NCI-H1048 (cell line): Measurements from ENCODE around the gene HHLA2.
"Not testable (repeated sequence)": the region's sequence is repeated elsewhere in the genome, so short reads cannot be mapped to it uniquely, and the experiment has no call there.

ENCODE experiments used
- DNase-seq: peaks from one replicate; lab custom pipeline; 2025; lab: John Stamatoyannopoulos, UW

The HHLA2 gene, protein sequence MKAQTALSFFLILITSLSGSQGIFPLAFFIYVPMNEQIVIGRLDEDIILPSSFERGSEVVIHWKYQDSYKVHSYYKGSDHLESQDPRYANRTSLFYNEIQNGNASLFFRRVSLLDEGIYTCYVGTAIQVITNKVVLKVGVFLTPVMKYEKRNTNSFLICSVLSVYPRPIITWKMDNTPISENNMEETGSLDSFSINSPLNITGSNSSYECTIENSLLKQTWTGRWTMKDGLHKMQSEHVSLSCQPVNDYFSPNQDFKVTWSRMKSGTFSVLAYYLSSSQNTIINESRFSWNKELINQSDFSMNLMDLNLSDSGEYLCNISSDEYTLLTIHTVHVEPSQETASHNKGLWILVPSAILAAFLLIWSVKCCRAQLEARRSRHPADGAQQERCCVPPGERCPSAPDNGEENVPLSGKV

DNA sequence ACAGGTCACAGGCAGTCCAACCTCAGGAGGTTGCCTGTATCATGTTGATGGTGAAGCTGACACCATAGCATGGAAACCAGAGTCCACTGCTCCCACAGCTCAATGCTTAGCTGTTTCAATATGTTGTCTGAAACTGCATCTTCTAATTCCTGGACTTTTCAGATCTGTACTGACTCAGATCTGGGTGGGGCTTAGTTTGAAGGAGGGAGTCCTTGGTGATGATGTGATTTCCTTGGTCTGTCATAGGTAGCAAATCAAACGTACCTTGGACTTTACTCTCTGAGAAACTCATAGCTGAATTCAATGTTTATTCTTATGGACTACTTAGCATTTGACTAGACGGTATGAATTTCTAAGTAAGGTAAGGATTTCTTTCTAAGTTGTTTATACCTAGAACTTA is at the start of gene HHLA2:
Gene HHLA2, plus strand, starts transcription at position 310 of the 400 bp plus-strand sequence. CDS start 55,266 bp downstream, outside the sequence.
- no peak for DNase-seq

DNA sequence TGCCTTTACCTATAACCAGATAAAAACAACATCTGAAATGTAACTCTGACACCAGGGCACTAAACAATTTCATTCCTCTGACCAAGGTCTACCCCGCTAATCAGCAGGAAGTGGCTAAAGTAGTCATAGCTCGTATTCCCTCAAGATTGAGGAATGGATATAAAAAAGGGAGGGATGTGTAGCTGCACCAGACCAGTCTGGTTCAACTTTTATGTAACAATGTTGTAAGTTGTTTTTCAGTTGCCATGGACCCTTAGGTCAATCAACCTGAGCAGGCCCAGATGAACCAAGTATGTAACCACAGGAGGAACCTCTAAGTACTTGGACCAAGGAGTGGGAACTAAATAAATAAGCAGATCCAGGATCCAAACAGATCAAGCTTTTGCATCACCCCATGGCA is 45.7 kb upstream of the HHLA2 start:
- no peak for DNase-seq

- no peak for DNase-seq
These were observed 45.1 kb upstream of the HHLA2 start for GRCh38 chr3:108251265-108251664.

DNA sequence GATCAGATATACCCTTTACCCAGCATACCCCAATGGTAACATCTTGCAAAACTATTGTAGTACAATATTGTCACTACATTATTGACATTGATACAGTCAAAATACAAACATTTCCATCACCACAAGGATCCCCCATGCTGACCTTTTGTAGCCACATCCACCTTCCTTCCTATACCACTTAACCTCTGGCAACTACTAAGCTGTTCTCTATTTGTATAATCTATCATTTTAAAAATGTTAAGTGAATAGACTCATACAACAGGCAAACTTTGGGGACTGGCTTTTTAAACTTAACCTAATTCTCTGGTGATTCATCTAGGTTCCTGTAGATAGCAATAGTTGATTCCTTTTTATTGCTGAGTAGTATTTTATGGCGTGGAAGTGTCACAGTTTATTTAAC is 44.5 kb upstream of the HHLA2 start:
- DNase-seq: no peak

DNA sequence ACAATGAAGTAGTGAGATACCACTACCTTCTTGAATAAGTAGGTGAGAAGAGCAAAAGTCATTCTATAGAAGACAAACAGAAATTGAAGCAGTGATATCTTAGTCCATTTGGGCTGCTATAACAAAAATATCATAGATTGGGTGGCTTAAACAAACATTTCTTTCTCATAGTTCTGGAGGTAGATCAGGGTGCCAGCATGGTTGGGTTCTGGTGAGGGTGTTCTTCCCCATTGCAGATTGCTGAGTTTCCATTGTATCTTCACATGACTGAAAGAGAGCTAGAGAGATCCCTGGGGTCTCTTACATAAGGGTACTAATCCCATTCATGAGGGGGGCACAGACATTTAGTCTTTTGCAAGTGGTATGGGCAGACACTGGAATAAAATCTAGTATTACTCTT is 41.2 kb upstream of the HHLA2 start:
- DNase-seq: no peak

DNA sequence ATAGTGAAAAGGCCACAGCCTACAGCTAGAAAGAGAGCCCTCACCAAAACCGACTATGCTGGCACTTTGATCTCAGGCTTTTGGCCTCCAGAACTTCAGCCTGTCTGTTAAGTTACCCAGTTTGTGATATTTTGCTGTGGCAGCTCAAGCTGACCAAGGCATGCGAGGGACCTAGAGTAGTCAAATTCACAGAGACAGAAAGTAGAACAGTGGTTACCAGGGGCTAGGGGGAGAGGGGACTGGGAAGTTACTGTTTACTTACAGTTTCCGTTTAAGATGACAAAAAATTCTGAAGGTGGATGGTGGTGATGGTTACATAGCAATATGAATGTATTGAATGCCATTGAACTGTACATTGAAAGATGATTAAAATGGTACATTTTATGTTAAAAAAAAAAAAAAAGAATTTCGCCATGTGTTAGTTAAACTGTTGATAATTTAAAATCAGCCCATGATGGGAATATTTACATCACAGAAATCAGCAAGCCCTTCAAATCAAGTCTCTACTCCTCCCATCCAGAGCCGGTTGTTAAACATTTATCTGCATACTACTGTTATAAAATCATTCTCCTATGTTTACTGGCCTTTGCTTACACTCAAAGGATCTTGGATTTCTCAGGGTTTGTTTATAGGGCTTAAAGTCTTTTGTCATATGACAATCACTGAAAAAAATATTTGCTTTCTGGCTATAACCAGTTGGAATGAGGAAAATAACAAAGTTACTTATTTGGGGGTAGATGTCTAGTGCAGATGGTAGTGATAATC is 31.6 kb upstream of the HHLA2 start:
- DNase-seq: not testable (repeated sequence)

GRCh38 chr3:108268235-108268634 is 28.1 kb upstream of the HHLA2 start:
- DNase-seq: not testable (repeated sequence)

DNA sequence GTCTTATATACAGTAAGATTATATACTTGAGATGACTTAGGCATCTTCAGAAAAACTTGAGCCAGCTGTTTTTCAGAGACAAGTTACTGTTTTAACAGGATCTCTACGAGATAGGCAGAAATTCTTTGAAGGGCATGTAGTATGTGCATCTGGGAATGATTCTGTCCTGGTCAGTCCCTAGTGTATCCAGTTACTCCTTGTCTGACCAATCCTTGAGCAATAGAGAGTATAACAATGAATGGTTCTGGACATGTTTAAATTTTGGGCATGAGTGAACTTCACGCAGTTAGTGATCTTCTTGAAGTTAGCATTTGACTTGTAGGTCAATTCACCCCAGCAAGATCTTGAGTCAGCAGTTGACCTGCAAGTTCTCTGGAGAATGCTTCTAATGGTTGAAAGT is 24.7 kb upstream of the HHLA2 start:
- no peak for DNase-seq

DNA sequence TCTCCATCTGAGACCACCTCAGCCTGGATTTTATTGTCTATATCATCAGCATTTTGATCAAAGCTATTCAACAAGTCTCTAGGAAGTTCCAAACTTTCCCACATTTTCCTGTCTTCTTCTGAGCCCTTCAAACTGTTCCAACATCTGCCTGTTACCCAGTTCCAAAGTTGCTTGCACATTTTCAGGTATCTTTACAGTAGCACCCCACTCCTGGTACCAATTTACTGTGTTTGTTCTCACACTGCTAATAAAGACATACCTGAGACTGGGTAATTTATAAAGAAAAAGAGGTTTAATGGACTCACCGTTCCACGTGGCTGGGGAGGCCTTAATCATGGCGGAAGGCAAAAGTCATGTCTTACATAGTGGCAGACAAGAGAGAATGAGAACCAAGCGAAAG is 17.3 kb upstream of the HHLA2 start:
- DNase-seq: not testable (repeated sequence)

DNA sequence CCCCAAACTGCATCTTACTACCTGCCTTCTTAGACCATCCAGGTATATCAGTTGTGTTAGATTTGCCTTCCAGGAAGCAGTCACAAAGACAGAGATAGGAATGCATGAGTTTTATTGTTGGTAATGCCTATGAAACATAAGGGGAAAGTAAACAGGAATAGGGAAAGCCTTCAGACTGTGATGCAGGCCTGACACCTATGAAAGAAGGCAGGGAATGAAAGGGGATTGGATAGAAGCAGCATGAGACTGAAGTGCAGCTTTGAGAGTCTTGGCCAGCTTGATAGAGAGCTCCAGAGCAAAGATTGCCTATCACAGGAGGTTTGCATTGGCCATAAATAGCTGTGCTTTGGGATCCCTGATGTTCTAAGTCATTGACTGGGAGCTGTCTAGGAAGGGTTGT is 15.9 kb upstream of the HHLA2 start:
- no peak for DNase-seq

DNA sequence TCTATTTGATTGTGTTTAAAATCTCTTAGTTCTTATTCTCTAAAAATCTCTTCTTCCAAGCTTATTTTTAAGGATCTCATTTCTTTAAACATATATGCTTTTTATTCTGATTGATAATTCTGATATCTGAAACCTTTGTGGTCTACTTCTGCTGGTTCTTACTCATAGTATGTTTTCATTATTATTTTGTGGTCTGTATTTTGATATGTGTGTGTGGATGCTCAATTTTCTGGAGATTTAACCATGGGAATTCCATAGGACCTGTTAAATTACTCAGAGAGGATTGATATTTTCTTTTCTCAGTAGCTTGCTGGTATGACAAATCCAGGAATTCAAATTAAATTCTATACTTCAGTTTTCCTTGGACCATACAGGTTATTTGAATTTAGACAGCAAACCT is 14.7 kb upstream of the HHLA2 start:
- no peak for DNase-seq

- no peak for DNase-seq
These were observed 13.3 kb upstream of the HHLA2 start for GRCh38 chr3:108283006-108283405.

DNA sequence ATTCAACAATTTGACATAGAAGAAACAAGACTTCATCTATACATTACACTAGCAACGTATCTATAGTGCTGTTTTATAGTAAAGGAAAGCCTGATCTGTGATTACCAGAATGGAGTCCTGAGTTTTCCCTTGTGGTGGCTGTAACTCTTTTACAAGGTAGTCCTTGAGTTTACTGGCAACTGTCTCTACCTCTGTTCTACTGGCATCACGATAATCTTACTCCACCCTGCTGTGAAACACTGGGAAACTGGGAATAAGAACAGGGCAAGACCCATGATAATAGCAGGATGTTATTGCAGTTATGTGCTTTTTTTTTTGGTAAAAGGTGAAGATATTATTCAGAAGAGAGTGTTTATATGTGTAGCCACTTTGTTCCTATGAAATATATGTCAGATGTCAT is 12.4 kb upstream of the HHLA2 start:
- no peak for DNase-seq

- no peak for DNase-seq
These were observed 11.2 kb upstream of the HHLA2 start for GRCh38 chr3:108285176-108285575.

DNA sequence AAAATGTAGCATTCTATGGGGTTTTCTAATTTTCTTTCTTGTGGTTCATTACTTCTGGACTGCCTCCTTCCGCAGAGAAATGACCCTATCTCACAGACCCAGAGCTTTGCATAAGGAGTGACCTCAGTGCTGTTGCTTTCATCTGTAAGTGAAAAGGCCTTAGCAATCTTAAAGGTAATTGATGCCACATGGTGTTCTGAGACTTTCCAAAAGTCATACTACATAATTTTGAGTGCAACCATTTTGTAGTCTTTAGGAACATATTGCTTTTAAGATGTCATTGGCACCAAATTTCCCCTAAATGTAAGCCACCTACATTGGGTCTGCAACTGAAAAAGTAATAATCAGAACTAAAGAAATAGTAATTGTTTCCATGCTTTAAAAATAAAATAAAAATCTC is 9.2 kb upstream of the HHLA2 start:
- DNase-seq: no peak

GRCh38 chr3:108288193-108288592 is 8.2 kb upstream of the HHLA2 start:
- not testable (repeated sequence) for DNase-seq

DNA sequence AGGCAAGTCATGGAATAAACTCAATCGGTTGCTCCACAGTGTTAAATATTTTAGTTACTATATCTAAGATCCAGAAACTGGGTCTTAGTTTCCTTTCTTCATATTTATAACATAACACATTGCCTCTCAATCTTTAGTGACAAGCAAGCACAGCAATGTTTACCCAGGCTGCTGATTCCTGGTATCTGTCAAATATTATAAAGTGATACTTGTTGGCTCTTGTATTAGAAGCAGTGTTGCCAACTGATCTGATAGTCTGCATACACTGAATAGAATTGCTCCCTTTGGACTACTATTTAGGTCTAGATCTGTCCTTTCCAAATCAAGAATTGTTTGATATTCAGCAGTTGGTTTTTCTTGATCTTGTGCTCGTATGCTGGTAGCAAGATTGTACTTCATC is 7.2 kb upstream of the HHLA2 start:
- no peak for DNase-seq

GRCh38 chr3:108292450-108292849 is 3.9 kb upstream of the HHLA2 start:
- no peak for DNase-seq

GRCh38 chr3:108292905-108293328 is 3.4 kb upstream of the HHLA2 start:
- no peak for DNase-seq

GRCh38 chr3:108293858-108294257 is 2.5 kb upstream of the HHLA2 start:
- no peak for DNase-seq

DNA sequence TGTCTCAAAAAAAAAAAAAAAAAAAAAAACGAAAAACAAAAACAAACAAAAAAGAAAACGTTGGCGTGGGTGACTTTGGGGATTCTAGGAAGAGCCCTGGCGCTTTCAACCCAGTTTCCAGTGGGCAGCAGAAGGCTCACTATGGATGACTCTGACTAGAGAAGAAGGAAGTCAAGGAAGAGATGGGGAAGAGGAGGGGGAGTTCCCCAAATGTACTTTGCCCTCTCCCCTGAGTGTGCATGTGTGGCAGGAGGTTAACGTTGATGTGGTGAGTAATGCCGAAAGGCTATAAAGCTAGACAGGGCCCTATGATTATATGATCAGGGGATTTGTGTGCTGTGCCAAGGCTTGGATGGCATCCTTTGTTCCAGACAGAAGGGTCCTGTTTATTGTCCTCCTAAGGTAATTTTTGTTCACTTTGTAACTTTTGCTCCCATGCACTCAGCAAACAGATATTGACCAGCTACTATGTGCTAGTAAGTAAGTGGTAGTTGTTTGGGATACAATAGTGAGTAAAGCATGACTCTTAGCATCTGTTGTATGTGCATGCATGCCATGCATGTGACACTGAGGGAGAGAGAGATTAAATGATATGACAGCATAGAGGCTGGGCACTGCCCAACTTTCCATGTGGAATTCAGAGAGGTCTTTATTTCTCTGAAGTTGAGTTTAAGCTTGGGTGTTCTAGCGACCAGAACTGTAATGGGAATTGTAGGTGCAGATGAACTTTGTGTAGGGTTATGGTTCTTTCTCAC is 750 bp upstream of the HHLA2 start:
- no peak for DNase-seq

GRCh38 chr3:108297647-108298046 is 1.3 kb downstream of the HHLA2 start:
- DNase-seq: no peak

DNA sequence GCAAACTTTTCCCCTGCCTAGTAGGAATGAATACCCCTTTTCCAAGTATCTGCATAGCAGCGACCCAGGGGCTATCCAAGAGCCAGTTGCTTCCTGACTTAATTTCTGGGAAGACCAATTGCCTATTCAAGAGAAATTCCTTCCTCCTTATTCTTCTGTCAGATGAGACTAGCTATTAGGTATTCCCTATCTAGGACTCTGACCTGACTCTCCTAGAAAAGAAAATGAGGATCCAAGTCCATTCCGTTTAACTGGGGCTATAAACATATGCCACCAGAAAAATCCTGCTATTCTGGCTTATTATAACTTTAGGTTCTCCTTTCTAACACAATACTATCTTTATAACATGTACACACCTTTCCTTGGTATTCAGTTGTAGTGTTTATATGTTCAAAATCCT is 1.7 kb downstream of the HHLA2 start:
- no peak for DNase-seq
